Measurements from ENCODE around the gene USP37. TPM values are rescaled to one million over a fixed set of nuclear protein-coding genes. Genes with fewer than 3 reads are reported as not detected.
A peak's percentile ranks its signal among the peaks of the same experiment; 100 is the strongest.

The USP37 gene
- total RNA-seq (10 to 100 TPM; 39.3 to 81.4 TPM), polyA plus RNA-seq (ENCODE audit: insufficient read depth, low read depth, low replicate concordance) (26.7 TPM)
- long read RNA-seq, donor 1, full-length matches to known transcripts: 2 of 11 reads
- long read RNA-seq, donor 1, partial matches to known transcripts: 9 of 11 reads
- long read RNA-seq, donor 1, other reads (novel, unspliced or antisense): 0 of 11 reads
- long read RNA-seq, donor 2, full-length matches to known transcripts: 4 of 4 reads
- long read RNA-seq, donor 2, partial matches to known transcripts: 0 of 4 reads
- long read RNA-seq, donor 2, other reads (novel, unspliced or antisense): 0 of 4 reads

DNA sequence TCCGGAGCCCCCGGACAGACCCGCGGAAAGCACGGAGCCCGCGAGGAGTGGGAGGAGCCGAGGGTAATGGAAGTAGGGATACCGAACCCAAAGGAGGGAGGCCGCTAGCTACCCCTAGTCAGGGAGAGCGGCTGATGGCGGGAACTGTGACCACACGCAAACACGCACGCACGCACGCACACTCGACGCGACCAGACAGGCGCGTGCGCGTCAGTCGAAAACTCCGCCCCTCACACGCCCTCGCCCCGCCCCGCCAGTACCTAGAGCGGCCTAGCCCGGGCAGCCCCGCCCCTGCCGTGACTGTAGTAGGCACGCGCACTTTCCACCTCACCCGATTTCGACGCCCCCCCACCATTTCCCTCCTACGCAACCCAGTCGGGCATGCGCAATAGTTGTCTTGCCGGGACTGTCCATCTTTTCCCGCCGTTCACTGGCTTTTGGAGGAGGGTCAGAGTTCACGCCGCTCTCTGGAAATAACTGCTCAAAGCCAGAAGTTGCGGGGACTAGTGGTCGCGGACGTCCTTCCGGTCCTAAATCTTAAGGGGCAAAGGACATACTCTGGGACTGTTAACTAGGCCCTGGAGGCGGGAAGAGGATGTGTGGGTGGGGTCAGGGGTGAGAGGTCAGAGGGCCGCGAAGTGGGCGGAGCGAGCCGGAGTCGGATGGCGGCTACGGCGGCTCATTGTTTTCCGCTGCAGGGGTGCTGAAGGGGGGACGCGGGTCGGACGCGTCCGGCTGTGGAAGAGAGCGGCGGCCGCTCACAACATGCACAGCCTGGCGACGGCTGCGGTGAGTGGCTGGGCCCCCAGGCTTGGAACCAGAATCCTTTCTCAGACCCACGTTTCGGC lies at the start of gene USP37, which contains the start of gene CNOT9:
USP37 (minus strand) TSS at position 162 of the 848 bp plus-strand sequence. CDS start 9,698 bp downstream, outside the sequence.
CNOT9 (plus strand) TSS at position 650 of the 848 bp plus-strand sequence; CDS start at position 766, 116 bp downstream.
- peak within 1 kb of the TSS; percentile 66 to 95 for H3K4me3 ChIP-seq
- intact Hi-C loops (cut with DNase I; ENCODE audit: low total_unique reads): no loop called here
- peak; percentile 100 for DNase-seq
- TF ChIP-seq, protein P1, sequence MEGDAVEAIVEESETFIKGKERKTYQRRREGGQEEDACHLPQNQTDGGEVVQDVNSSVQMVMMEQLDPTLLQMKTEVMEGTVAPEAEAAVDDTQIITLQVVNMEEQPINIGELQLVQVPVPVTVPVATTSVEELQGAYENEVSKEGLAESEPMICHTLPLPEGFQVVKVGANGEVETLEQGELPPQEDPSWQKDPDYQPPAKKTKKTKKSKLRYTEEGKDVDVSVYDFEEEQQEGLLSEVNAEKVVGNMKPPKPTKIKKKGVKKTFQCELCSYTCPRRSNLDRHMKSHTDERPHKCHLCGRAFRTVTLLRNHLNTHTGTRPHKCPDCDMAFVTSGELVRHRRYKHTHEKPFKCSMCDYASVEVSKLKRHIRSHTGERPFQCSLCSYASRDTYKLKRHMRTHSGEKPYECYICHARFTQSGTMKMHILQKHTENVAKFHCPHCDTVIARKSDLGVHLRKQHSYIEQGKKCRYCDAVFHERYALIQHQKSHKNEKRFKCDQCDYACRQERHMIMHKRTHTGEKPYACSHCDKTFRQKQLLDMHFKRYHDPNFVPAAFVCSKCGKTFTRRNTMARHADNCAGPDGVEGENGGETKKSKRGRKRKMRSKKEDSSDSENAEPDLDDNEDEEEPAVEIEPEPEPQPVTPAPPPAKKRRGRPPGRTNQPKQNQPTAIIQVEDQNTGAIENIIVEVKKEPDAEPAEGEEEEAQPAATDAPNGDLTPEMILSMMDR (IDR thresholded peaks at IDR 0.05): peak in 1 of 3 experiments; percentile 40
- peak; percentile 79 for TF ChIP-seq POLR2A (IDR thresholded peaks at IDR 0.05)
- H3K9me3 ChIP-seq: no peaks in the 10 kb centered on the region
- peak within 1 kb of the TSS; percentile 95 for H3K27ac ChIP-seq
- H3K4me1 ChIP-seq: peaks cover 28% of the 10 kb centered on the region
- H3K27me3 ChIP-seq: no peaks in the 10 kb centered on the region
- no peaks in the 10 kb centered on the region for H3K36me3 ChIP-seq (ENCODE audit: low read depth, missing control alignments)
- WGBS, 2 donors: 0 to 1% methylated on average over 50 to 75 of the region's 77 CpGs

DNA sequence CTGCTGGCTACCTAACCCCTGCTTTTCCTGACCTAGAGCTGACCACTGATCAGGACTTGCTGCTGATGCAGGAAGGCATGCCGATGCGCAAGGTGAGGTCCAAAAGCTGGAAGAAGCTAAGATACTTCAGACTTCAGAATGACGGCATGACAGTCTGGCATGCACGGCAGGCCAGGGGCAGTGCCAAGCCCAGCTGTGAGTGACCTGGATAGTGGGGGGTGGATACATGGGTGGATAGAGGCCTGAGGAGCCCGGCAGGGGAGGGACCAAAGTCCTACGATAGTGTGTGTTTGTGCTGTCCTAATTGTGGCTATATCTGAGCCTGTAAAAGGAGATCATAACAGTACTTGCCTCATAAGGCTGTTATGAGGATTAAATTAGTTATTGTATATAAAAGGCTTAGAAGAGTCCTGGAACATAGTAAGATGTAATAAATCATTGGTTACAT lies 47.7 kb upstream of the USP37 start:
- WGBS, 2 donors: 84 to 85% methylated on average over 6 of the region's 6 CpGs
- no peaks in the 10 kb centered on the region for H3K4me1 ChIP-seq
- no peak for DNase-seq
- no peaks in the 10 kb centered on the region for H3K9me3 ChIP-seq
- intact Hi-C loops (cut with DNase I; ENCODE audit: low total_unique reads): no loop called here
- H3K36me3 ChIP-seq (ENCODE audit: low read depth, missing control alignments): no peaks in the 10 kb centered on the region
- H3K4me3 ChIP-seq: no peak overlapping the region
- H3K27ac ChIP-seq: no peak overlapping the region
- no peak for TF ChIP-seq POLR2A (IDR thresholded peaks at IDR 0.05)
- TF ChIP-seq, protein P1 (IDR thresholded peaks at IDR 0.05): no peak
- H3K27me3 ChIP-seq: no peaks in the 10 kb centered on the region

DNA sequence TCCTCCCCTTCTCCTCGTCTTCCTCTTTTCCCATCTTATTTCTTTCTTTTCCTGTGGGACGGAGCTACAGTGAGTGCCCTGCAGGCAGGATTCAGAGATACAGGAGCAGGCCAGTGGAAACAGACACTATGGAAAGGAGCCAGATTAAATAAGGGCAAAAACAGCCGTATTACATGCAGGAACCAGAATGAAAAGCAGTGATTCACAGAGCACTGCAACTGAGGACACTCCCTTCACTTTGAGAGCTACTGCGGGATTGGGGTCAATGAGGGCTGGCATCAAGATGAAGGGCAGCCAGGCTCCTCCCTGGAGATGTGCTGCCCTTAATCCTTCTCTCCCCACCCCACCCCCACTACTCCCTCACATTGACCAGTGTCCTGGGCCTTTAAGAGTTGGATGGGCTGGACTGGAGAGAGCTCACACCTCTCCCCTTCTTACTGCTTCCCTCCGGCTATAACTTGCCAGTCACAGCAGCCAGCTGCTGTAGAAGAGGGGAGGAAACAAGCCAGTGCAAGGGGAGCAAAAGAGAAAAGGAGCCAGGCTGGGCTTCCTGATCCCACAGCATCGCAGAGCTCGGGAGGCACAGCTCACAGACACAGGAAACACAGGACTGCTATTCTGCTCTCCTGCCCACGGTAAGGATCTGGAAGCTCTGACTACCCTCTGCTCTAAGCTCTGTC lies 39.4 kb upstream of the USP37 start, which contains the start of gene PLCD4:
PLCD4 (plus strand) TSS at position 464 of the 680 bp plus-strand sequence. CDS start 7,841 bp downstream, outside the sequence.
- Histone ChIP-seq H3K36me3 (ENCODE audit: low read depth, missing control alignments) (no peaks in the 10 kb centered on the region), H3K4me1 (no peaks in the 10 kb centered on the region), H3K27ac (no peak within 1 kb of the TSS), H3K4me3 (no peak within 1 kb of the TSS), H3K27me3 (no peaks in the 10 kb centered on the region), H3K9me3 (no peaks in the 10 kb centered on the region)
- intact Hi-C loops (cut with DNase I; ENCODE audit: low total_unique reads): no loop called here
- no peak for DNase-seq
- WGBS, 2 donors: 21 to 41% methylated on average over 8 of the region's 8 CpGs
- TF ChIP-seq, protein P1 (IDR thresholded peaks at IDR 0.05): no peak
- TF ChIP-seq POLR2A (IDR thresholded peaks at IDR 0.05): no peak

- no peaks in the 10 kb centered on the region for H3K4me1 ChIP-seq
- TF ChIP-seq POLR2A (IDR thresholded peaks at IDR 0.05): no peak
- peak; percentile 18 for DNase-seq
- no peaks in the 10 kb centered on the region for H3K27me3 ChIP-seq
- intact Hi-C loops (cut with DNase I; ENCODE audit: low total_unique reads): no loop called here
- no peaks in the 10 kb centered on the region for H3K9me3 ChIP-seq
- H3K36me3 ChIP-seq (ENCODE audit: low read depth, missing control alignments): no peaks in the 10 kb centered on the region
- no peak overlapping the region for H3K27ac ChIP-seq
- WGBS, 2 donors: 88 to 95% methylated on average over 2 of the region's 2 CpGs
- H3K4me3 ChIP-seq: no peak overlapping the region
Measured at GRCh38 chr2:218605432-218605831, 37.3 kb upstream of the USP37 start.
